ENCODE measurements around the gene SDK1. TPM values are rescaled to one million over a fixed set of nuclear protein-coding genes. Genes with fewer than 3 reads are reported as not detected.
A peak's percentile ranks its signal among the peaks of the same experiment; 100 is the strongest.

Gene SDK1
- total and polyA plus RNA-seq, 12 donors: 1.0 to 5.3 (median 3.2) TPM

DNA sequence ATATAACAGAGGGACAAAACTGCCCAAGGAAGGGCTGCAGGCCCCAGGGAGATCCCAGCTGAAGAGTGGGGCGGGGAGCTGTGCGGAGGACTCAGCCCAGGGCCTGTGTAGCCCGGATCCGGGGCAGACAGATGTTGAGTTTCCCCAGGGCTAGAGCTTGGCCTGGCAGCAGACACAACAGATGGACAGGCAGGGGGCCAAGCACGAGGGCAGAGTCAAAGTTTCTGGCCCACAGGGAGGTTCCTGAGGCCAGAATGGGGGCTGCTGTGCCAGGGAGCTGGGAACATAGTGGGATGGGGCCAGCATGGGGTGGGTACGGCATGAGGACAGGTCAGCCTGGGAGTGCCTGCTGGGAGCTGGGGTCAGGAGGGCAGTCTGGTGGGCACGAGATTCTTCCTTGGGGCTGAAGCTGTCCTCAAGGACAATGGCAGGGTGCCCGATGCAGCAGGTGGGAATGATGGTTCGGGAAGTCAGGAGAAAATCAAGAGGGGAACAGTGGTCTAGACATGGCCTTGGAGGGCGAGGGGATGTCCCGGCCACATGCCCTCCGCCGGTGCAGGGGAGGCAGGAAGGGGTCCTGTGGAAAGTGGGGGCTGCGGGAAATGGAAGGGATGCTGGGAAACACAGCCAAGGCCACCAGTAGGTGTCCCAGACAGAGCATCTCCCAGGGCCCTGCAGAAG lies 862.0 kb downstream of the SDK1 start:
- DNase-seq: peak; percentile 31 to 52
- intact Hi-C loops (cut with DNase I): no loop called here
- peak; percentile 59 to 82 (median 76) for ATAC-seq
- Histone ChIP-seq H3K27me3 (peaks cover 0 to 2% (median 0%) of the 10 kb centered on the region in 7 donors), H3K27ac (no peak overlapping the region), H3K9me3 (no peaks in the 10 kb centered on the region), H3K36me3 (no peaks in the 10 kb centered on the region), H3K4me1 (peaks cover 0 to 10% (median 6%) of the 10 kb centered on the region in 9 donors), H3K4me3 (no peak overlapping the region)
- TF ChIP-seq, protein P1, sequence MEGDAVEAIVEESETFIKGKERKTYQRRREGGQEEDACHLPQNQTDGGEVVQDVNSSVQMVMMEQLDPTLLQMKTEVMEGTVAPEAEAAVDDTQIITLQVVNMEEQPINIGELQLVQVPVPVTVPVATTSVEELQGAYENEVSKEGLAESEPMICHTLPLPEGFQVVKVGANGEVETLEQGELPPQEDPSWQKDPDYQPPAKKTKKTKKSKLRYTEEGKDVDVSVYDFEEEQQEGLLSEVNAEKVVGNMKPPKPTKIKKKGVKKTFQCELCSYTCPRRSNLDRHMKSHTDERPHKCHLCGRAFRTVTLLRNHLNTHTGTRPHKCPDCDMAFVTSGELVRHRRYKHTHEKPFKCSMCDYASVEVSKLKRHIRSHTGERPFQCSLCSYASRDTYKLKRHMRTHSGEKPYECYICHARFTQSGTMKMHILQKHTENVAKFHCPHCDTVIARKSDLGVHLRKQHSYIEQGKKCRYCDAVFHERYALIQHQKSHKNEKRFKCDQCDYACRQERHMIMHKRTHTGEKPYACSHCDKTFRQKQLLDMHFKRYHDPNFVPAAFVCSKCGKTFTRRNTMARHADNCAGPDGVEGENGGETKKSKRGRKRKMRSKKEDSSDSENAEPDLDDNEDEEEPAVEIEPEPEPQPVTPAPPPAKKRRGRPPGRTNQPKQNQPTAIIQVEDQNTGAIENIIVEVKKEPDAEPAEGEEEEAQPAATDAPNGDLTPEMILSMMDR (IDR thresholded peaks at IDR 0.05): no peak
- 64 to 70% methylated on average over 14 of the region's 14 CpGs for WGBS, 2 donors

DNA sequence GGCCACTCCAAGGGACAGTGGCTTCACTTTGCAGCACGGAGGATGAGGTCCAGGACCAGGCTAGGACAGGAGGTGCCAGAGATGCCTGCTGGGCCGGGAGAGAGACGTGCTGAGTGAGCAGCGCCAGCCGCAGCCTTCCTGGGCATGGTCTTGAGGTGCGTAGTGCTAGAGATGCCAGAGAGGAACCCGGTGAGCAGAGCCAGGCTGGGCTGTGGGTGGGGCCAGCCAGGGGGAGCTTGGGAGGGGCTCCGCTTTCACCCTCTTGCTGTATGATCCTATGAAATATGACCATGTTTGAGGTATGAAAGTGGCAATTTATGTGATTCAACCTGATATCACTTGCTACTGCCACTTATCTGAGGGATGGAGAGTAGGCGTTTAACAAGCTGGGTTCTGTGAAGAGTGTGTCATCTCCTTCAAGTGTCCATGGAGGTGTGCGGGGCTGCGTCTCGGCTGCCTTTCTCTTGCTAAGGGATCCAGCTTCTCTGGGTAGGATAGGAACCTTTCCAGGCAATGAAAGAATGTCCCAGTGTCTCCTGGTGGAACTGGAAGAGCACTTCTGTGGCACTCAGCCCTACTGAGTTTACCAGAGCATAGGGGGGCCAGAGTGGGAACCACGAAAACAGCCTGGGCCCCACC lies 862.6 kb downstream of the SDK1 start:
- no peaks in the 10 kb centered on the region for H3K36me3 ChIP-seq
- H3K4me1 ChIP-seq: peaks cover 0 to 10% (median 6%) of the 10 kb centered on the region in 9 donors
- ATAC-seq (peak in 2 of 8 donors; percentile 6 to 11), DNase-seq (no peak)
- no peaks in the 10 kb centered on the region for H3K9me3 ChIP-seq
- H3K4me3 ChIP-seq: no peak overlapping the region
- 73 to 84% methylated on average over 13 of the region's 13 CpGs for WGBS, 2 donors
- TF ChIP-seq, protein P1 (IDR thresholded peaks at IDR 0.05): no peak
- H3K27me3 ChIP-seq: no peaks in the 10 kb centered on the region
- intact Hi-C loops (cut with DNase I): no loop called here
- no peak overlapping the region for H3K27ac ChIP-seq

DNA sequence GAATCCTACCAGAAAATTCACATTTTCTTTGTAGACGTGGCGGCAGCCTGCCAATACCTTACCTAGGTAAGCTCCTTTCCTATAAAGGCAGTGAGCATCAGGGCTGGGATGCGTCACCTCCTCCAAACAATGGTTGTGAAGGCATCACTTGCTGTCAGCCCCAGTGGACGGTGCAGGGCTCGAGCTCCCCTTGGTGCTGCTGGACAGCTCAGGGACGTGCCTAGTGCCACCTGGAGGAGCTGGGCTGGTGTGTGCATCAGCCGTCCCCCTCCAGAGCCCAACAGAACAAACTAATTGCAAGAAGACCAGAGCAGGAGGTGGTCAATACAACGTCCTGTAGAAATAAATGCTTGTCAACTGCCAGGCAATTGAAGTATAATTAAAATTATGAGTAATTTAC lies 863.5 kb downstream of the SDK1 start:
- DNase-seq (no peak), ATAC-seq (no peak)
- 76 to 81% methylated on average over 8 of the region's 8 CpGs for WGBS, 2 donors
- Histone ChIP-seq H3K4me1 (peaks cover 0 to 10% (median 6%) of the 10 kb centered on the region in 9 donors), H3K9me3 (no peaks in the 10 kb centered on the region), H3K27ac (no peak overlapping the region), H3K36me3 (no peaks in the 10 kb centered on the region), H3K4me3 (no peak overlapping the region), H3K27me3 (no peaks in the 10 kb centered on the region)
- TF ChIP-seq, protein P1 (IDR thresholded peaks at IDR 0.05): no peak
- intact Hi-C loops (cut with DNase I): no loop called here

DNA sequence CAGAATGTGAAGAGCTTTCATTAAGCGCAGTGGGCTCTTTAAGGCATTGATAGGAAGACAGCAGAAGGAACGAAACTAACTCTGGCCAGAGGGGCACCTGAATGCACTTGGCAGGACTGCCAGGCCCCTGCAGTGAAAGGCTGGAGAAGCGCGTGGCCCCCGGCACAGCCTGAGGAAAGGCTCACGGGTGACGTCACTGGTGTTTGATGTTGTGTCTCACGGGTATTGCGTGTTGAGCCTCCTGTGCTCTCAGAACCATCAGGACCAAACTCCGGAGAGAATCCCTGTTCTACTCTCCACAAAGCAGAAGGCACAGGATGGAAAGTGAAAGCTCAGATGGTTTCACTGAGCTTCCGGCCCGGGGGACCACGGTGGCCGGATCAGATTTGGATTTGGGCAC lies 865.3 kb downstream of the SDK1 start:
- no peak overlapping the region for H3K4me3 ChIP-seq
- no peaks in the 10 kb centered on the region for H3K36me3 ChIP-seq
- no peak for ATAC-seq
- intact Hi-C loops (cut with DNase I): no loop called here
- H3K4me1 ChIP-seq: peaks cover 0 to 10% (median 4%) of the 10 kb centered on the region in 9 donors
- H3K27ac ChIP-seq: no peak overlapping the region
- no peaks in the 10 kb centered on the region for H3K9me3 ChIP-seq
- TF ChIP-seq, protein P1 (IDR thresholded peaks at IDR 0.05): no peak
- no peaks in the 10 kb centered on the region for H3K27me3 ChIP-seq
- WGBS, 2 donors: 86 to 91% methylated on average over 14 of the region's 14 CpGs
- DNase-seq: no peak

All from heart right ventricle (tissue), 16 donors.